ENCODE results near the gene ACAD8.

ACAD8 gene

DNA sequence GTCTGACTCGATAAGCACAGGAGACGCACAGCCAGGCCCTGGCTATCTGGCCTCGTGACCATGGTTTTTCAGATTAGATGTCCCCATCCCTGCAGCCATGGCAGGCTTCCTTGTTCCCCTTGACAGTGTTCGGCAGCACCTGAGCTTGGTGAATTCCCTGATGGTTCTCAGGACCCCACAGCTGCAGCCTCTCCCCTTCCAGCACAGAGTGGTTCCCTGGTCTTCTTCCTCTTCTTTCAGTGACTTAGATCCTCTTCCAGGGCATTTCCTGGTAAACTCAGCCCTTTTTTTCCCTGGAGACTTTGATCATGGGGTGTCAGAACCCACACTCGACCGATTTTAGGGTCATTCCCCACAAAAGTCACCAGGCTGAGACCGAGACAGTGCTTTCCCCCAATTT lies 37.3 kb downstream of the ACAD8 start:
- no peak for DNase-seq (ENCODE audit: low read depth)

DNA sequence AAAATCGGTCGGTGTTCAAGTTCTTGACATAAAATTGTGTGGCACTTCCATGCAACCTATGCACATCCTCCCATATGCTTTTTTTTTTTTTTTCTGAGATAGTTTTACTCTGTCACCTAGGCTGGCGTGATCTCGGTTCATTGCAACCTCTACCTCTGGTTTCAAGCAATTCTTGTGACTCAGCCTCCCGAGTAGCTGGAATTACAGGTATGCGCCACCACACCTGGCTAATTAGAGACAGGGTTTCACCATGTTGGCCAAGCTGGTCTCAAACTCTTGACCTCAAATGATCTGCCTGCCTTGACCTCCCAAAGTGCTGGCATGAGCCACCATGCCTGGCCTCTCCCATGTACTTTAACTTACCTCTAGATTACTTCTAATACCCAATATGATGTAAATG lies 37.8 kb downstream of the ACAD8 start:
- DNase-seq (ENCODE audit: low read depth), result no peak

DNA sequence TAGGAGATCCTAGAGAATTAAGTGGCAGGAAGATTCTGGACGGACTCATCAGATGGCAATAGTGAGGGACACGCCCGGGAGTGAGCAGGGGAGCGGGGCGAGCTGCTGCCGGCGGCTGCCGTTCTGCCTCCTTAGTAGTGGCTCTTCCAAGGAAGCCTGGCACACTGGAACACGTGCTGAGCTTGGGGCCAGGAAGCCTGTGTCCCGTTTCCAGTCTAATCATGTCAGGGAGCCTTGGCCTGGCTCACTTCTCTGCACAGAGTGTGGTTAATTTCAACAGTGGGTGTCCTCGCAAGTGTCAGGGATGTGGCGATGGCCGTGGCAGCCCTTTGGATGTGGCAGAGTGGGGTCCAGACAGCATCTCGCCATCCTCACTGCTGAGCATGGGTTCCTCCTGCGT lies 39.3 kb downstream of the ACAD8 start:
- DNase-seq (ENCODE audit: low read depth), result no peak

DNA sequence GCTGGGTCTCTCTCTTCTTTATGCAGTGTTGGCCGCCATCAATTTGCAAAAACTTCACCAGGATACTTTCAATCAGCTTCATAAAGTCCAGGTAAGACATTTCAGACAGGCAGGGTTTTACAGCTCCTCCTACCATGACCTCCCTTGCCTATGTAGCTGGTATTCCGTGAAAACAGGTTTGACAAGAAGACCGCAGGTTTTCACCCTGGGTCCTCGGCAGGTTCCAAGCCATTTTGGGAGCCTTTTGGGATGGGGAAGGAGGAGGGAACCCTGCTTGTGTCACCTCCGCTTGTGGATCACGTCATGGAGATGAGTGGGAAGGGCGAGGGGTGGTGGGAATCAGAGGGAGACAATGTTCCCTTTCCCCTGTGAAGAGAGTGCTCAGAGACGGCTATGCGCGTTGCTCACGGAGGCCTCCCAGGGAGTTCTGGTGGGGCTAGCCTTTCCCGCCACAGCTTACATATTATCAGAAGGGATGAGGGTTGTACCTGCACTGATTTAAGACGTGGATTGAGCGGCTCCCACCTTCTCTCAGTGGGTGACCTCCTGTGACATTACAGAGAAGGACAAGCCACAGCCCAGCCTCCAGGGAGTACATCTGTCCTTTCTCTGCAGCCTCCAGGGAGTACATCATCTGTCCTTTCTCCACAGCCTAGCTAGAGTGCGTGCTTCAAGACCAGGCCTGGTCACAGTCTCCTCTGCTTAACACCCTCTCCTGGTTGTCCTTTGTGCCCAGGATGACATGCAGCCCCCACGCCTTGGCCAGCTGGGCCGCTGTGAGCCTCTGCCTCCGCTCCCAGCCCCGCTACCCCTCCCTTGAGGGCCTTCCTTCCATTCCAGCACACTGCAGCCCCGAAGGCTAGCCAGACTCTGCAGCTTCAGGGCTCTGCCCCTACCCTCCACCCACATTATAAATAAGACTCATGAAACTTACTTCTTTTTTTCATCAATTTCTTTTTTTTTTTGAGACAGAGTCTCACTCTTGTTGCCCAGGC lies 40.0 kb downstream of the ACAD8 start:
- no peak for DNase-seq (ENCODE audit: low read depth)

DNA sequence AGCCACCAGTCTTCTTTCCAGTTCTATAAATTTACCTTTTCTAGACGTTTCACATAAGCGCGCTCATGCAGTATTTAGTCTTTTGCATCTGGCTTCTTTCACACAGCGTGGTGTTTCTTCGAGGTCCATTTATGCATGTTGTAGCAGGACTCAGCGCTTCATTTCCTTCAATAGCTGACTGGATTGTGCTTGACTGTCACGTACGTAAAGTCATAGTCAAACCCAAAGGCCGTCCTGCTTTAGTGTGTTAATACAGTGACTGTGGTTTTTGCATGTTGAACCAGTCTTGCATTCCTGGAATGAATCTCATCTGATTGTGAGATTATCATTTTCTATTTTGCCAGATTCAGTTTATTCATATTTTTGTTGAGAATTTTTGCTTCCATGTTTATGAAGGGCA lies 41.3 kb downstream of the ACAD8 start:
- no peak for DNase-seq (ENCODE audit: low read depth)

DNA sequence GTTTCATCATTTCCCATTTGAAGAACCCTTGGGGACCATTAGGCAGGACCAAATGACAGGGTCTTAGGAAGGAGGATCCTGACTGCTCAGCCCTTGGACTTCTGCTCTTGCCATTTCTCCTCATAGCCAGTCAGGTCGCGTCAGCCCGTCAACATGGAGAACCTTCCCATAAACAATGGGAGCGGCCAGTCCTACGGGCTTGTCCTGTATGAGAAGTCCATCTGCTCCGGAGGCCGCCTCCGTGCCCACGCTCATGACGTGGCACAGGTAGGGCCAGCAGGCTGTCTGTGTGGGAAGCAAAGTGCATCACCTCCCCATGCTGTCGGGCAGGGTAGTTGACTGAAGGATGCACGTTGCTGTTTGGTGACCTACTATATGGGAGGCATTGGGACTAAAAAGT lies 58.9 kb downstream of the ACAD8 start:
- no peak for DNase-seq (ENCODE audit: low read depth)

DNA sequence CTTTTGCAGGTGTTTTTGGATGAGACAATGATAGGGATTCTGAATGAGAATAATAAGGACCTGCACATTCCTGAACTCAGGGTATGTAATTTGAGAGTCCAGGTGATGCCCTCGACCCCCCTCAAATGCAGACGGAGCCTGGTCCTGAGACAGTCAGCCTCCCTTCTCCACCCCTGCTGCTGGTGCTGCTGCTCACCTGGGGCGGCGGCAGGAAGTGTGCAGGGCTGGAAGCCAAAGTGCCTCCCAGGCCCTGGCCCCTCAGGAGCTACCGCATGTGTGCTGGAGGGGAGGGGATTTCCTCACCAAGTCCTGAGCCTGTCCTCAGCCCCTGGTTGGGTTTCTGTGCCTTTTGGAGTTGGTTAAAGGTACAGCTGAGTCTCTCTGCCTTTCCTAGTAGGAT lies 59.4 kb downstream of the ACAD8 start:
- no peak for DNase-seq (ENCODE audit: low read depth)

DNA sequence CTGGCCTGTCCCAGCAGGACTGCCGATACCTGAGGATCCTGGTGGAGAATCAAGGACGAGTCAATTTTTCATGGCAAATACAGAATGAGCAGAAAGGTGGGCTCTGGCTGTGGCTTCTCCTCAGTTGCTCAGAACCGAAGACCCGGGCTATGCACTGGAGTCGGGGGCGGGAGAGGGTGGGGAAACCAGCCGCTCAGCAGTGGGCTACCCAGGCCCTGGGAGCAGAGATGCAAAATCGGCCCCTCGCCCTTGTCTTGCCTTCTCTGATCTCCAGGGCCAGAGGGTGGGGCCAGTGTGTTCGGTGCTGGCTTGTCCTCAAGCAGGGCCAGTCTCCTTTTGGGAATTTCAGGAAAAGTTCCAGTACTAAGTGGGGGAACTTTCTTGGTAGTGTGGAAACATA lies 60.0 kb downstream of the ACAD8 start:
- no peak for DNase-seq (ENCODE audit: low read depth)

DNA sequence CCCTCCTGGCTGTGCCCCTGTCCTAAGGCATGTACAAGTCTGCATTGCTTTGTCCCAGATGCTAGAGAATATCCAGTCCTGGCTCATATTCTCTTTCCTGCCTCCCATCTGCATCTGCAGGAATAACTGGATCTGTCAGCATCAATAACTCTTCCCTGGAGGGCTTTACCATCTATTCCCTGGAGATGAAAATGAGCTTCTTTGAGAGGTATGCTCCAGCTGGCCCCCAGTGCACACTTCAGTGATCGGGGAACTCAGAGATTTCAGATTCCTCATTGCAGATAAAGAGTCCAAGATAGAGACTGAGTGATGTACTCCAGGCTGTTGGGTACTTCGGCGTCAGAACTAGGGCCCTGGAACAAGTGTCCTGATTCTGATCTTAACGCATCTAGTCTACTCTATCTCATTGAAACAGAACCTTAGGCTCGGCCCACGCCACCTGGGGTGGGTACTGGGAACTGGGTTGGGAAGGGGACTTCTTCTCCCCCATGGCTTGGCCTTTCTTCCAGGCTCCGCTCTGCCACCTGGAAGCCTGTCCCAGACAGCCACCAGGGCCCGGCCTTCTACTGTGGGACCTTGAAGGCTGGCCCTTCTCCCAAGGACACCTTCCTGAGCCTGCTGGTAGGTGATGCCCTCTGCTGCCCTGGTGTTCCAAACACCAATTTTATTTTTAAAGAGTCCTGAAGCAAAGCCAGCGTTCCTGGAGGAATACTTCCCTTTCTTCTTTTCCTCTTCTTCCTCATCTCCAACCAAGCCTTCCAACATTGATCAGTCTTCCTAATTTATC lies 60.6 kb downstream of the ACAD8 start:
- no peak for DNase-seq (ENCODE audit: low read depth)
